Measurements from ENCODE around the gene MS4A4E.
"Not testable (repeated sequence)": the region's sequence is repeated elsewhere in the genome, so short reads cannot be mapped to it uniquely, and the experiment has no call there.

MS4A4E gene

DNA sequence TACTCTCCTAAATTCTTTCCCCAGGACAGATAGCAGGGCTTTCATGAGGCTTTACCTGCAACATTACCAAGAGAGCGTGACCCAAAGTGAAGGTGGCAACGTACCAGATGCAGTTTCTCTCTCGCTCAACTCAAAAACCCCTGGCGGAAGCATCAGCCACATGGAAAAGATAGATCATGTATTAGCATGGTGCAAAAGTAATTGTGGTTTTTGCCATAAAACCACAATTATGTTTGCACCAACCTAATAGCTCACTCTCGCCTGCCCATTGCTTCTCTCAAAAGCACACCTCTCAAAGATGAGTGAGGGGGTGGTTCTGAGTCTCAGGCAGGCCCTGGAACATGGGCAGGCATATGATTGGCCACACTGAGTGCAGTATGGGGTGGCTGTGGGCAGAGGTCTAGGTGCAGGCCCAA, 67.1 kb downstream of the MS4A4E start:
- DNase-seq (ENCODE audit: low spot score), result no peak

DNA sequence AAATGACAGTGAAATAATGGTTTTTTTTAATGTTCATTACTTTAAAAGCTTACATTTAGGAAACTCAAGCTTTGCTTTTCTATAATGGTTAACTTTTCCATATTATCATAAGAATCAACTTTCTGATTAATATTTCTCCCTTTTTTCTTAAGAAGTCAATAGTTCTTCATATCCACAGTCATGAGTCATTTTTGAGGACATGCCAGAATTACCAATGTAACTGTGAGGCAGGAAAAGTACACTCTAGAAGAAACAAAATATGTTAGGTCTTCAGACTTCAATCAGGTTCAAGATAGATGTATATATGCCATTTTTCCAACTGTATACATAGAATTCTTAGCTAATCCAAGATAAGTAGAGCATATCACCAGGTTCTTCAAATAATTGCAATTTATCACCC, 70.9 kb downstream of the MS4A4E start:
- no peak for DNase-seq (ENCODE audit: low spot score)

DNA sequence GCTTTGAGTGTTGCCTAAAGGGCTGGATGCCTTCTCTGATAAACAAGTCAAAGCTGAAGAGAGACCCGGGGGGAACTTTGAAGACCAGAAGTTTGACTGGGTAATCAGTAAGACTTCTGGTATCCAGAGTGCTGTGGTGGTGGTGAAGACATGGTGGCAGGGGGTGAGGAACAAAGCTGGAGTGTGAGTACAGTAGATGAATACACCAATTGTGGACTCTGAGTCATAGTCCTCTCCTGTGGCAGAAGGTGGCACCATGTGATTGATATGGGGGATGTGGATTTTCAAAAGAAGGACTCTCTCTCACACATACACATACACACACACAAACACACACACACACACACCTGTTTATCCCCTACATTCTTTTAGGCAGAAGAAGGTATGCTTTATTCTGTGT, 72.4 kb downstream of the MS4A4E start:
- DNase-seq (ENCODE audit: low spot score), result no peak

DNA sequence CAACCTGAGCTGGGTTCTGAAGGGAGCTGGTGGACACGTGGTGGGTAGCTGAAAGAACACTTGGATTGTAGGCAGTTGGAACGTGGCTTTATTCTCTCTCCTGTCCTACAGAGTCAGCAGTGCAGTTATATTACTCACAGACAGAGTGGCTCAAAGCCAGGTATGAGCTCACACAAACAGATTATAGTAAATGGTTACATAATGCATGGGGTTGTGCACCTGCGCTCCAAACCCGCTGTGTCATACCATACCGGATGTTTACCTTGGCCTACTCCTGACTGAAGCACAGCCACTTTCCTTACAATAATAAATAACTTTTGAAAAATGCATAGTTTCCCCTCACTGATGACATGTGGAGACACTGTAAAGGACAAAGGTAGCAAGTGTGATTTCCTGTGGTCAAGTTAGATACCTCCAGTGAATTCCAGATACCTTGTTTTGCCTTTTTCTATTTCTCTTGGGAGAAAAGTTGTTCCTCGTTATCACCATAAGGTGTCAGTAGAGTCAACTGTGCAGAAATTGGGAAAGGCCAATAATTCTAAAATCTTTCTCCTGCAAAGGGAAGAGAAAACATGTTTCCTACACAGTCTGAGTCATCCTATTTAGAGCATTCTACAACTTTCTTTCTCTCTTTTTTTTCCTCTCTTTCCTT, 73.5 kb downstream of the MS4A4E start:
- no peak for DNase-seq (ENCODE audit: low spot score)

DNA sequence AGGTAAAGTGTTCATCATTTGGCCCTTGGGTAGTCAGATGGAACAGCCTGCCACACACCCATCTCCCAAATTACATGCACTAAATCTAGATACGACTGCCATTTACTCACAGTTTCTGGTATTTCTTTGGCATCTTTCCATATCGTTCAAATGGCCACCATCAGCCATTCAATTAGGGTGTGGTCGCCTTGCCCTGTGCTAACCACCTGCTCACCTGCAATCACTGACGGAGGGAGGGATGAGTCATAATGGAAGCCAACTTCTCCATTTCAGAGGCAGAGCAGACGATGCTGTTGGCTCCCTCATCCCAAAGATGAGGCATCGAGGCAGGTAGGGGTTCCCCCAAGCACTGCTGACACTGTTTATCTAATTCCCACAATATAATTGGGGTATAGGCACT, 74.6 kb downstream of the MS4A4E start:
- no peak for DNase-seq (ENCODE audit: low spot score)

DNA sequence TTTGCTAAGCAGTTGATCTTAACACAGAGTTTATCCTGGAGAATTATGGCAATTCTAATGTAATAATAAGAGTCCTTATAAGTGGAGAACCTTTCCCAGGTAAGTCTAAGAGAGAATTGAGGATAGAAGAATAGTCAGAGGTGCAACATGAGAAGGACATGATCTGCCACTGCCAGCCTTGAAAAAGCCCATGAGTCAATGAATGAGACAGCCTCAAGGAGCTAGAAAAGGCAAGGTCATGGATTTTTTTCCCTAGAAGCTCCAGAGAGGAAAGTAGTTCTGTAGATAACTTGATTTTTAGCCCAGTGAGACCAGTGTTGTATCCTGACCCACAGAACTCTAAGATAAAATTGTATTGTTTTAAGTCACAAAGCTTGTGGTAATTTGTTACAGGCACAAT, 77.0 kb downstream of the MS4A4E start:
- DNase-seq (ENCODE audit: low spot score), result no peak

DNA sequence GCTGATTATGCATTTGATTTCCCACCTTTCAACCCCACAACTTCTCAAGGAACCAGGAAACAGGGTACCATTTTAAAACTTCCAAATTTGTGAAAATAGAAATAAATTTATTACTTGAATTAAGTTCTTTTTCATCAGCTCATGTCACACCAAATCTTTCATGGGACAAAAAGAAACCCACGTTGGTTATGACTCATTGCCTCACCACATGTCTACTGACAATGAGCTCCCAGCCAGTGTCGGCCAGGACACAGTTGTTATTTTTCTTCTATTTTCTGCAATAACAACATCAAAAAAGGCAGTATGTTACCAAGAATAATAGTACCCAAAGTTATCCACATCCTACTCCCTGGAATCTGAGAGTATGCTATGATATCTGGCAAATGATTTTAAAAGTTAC, 77.4 kb downstream of the MS4A4E start:
- no peak for DNase-seq (ENCODE audit: low spot score)

DNA sequence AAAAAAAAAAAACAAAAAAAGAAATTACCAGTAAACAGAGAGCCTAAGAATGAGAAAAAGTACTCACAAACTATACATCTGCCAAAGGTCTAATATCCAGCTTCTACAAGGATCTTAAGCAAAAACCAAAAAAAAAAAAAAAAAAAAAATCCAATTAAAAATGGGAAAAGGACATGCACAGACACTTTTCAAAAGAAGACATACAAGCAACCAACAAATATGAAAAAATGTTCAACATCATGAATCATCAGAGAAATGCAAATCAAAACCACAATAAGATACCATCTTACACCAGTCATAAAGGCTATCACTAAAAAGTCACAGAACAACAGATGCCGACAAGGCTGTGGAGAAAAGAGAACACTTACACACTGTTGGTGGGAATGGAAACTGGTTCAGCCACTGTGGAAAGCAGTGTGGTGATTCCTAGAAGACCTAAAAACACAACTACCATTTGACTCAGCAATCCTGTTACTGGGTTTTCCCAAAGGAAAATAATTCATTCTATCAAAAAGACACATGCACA, 78.3 kb downstream of the MS4A4E start:
- no peak for DNase-seq (ENCODE audit: low spot score)

DNA sequence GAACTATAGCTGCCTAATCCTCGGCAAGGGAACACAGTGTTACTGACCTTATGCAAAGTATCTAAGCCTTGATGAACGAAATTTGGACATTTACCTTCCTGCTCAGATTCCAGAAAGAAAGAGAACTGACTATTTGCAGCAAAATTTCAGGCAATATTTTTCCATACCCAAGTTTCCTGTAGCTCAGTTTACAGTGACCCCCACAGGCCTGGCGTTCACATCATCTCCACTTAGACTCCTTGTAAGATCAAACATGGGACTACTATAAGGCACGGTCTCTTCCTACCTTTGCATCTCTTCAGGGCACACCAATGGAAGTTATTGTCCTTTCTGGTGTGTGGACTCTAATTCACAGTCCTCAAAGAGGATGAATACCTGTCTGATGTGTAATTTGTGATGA, 81.2 kb downstream of the MS4A4E start:
- no peak for DNase-seq (ENCODE audit: low spot score)

DNA sequence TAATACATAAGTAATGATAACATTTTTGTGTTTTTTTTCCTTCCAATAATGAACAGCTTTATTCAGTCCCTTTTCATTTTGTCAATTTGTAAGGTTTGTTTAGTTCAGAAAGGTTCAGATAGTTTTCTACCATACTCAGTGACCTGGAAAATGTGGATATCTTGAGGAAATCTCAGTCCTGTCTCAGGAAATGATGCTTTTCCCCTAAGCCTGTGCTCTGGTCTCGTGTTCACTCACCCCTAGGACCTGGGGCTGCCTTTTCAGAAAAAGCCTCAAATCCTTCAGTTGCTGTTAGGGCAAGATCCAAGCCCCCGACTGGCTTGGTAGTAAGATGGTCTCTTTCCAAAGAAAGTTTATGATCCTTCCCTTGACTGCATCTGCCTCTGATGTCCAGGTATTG, 81.8 kb downstream of the MS4A4E start:
- no peak for DNase-seq (ENCODE audit: low spot score)

DNA sequence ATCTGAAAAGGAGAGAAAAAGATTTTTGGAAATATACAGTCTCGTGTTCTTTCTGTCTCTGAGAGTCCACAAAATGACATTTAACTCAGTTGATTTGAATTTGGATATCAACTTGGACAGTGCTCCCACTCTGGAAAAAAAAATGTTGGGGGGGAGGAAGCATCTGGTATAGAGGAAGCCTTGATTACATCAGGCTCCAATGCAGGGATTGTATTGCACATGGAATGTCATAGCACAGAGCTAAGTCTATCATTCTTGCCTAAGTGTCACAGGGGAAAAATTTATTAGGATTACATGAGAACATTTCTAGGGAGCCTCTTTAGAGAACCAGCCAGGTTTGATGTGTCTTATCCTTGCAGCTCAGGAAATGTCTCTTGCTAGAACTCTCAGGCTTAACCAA, 83.1 kb downstream of the MS4A4E start:
- DNase-seq (ENCODE audit: low spot score), result no peak

DNA sequence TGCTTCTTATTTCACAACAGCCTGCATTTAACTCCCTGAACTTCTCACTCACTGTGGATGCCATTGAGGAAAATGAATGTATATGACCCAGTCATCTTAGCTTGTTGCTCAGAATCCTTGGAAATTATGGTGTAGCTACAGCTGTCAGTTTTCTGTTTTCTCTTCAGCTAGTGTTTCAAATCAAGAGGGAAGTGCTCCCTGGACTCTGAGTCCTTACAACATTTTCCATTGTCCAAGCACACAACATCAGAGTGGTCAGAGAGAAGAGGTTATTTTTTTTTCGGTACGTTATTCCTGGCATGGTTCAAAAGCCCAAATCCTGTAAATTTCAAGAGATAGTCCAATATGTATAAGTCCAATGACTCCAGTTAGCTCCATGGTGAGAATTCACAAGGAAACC, 83.7 kb downstream of the MS4A4E start:
- DNase-seq (ENCODE audit: low spot score), result no peak

DNA sequence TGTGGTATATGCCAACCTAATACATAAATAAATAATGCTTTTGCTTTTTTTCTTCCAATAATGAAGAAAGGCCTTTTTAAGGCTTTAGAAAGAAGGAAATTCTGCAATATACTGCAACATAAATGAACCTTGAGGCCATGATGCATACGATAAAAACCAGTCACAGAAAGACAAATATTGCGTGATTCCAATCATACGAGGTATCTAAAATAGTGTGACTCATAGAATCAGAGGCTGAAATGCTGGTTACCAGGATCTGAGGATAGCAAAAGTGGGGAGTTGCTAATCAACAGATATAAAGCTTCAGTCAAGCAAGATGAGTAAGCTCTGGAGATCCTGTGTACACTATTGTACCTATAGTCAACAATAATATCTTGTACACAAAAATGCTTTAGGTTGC, 84.3 kb downstream of the MS4A4E start:
- no peak for DNase-seq (ENCODE audit: low spot score)

DNA sequence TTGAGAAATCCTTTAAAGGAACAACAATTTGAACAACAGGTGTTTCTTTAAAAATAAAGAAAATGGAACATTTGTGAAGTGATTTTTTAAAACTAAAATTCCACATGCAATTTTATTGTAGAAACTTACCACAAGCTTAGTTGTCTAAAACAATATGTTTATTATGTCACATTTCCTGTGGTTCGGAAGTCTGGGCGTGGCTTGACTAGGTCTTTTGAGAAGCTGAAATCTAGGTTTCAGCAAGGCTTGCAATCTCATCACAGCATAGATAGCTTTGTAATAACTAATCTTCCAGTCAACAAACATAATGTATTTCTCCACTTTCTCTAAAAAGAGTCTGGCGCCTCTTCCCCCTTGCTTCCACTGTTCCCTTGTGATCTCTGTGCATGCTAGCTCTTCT, 87.0 kb downstream of the MS4A4E start:
- DNase-seq (ENCODE audit: low spot score), result no peak

DNA sequence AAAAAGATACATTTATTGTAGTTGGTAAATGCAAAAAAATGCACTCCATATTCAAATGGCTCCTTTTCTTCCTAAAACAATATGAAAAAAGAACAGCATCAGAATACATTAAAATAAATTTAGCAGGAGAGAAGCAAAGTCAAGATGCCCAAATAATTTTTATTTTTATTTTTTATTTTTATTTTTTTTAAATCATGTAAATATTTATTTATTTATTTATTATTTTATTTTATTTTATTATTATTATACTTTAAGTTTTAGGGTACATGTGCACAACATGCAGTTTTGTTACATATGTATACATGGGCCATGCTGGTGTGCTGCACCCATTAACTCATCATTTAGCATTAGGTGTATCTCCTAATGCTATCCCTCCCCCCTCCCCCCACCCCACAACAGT, 90.2 kb downstream of the MS4A4E start:
- not testable (repeated sequence) for DNase-seq (ENCODE audit: low spot score)

DNA sequence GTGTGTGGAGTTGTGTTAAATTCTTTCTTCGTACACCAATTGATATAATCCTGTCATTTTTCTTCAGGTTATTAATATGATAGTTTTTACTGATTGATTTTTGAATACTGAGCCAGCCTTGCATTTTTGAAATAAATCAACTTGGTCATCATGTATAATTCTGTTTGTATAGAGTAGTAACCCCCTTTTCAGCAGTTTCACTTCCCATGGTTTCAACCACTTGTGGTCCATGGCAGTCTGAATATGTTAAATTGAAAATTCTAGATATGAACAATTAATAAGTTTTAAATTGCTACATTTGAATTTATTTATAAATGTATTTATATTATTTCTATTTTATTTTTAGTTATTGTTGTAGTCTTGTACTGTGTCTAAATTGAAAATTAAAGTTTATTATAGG, 92.7 kb downstream of the MS4A4E start:
- no peak for DNase-seq (ENCODE audit: low spot score)

Small RNA genes within 50 kb of the gene (small RNA-seq; reads per million reads assigned to genes)
- 0 reads per million in 2 experiments for gene MIR6503

All from SK-N-DZ (cell line).